Measurements from ENCODE around the gene RAB37. TPM values are rescaled to one million over a fixed set of nuclear protein-coding genes. Genes with fewer than 3 reads are reported as not detected.

Gene RAB37
- total RNA-seq, 2 donors from 2014 or later: 0.66 to 0.78 TPM

DNA sequence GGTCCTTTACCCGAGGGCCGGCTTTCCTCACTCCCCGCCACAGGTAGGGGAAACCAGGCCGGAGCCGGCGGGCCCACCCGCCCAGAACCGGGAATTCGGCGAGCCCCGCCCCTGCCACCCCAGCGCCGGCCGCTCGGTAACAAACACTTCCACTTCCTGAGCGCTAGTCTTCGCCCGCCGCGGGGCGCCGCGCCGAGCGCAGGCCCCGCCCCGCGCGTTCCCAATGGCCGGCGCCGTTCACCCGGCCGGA lies 11.1 kb downstream of the RAB37 start:
- H3K27me3 ChIP-seq: no peaks in the 10 kb centered on the region
- no peak for TF ChIP-seq POLR2A (IDR thresholded peaks at IDR 0.05)
- TF ChIP-seq, protein P1, sequence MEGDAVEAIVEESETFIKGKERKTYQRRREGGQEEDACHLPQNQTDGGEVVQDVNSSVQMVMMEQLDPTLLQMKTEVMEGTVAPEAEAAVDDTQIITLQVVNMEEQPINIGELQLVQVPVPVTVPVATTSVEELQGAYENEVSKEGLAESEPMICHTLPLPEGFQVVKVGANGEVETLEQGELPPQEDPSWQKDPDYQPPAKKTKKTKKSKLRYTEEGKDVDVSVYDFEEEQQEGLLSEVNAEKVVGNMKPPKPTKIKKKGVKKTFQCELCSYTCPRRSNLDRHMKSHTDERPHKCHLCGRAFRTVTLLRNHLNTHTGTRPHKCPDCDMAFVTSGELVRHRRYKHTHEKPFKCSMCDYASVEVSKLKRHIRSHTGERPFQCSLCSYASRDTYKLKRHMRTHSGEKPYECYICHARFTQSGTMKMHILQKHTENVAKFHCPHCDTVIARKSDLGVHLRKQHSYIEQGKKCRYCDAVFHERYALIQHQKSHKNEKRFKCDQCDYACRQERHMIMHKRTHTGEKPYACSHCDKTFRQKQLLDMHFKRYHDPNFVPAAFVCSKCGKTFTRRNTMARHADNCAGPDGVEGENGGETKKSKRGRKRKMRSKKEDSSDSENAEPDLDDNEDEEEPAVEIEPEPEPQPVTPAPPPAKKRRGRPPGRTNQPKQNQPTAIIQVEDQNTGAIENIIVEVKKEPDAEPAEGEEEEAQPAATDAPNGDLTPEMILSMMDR (IDR thresholded peaks at IDR 0.05): peak in 4 of 7 experiments; percentile 22 to 54 (median 40)
- H3K27ac ChIP-seq: peak overlapping the region; percentile 30 to 96 (median 96)
- peak overlapping the region in 1 of 2 donors; percentile 55 for H3K4me3 ChIP-seq
- no peaks in the 10 kb centered on the region for H3K9me3 ChIP-seq
- H3K36me3 ChIP-seq (replicated peaks in 1 of 2; ENCODE audit: insufficient read depth in 1 of 2, low read depth in 2 of 2): no peaks in the 10 kb centered on the region
- ATAC-seq: no peak
- intact Hi-C loops (cut with DNase I): no loop called here
- peaks cover 53% of the 10 kb centered on the region for H3K4me1 ChIP-seq
- DNase-seq: no peak
- WGBS, 2 donors: 0% methylated on average over 15 of the region's 34 CpGs; no CpG with 5 or more reads in 1 of the 2 donors

GRCh38 chr17:74748529-74749278 lies 11.6 kb downstream of the RAB37 start, which contains the start of gene NHERF1:
Gene NHERF1 (plus strand): TSS chr17:74748628. CDS start chr17:74748847, 219 bp downstream.
- Histone ChIP-seq H3K4me3 (peak within 1 kb of the TSS; percentile 89 to 99), H3K4me1 (peaks cover 58% of the 10 kb centered on the region), H3K9me3 (no peaks in the 10 kb centered on the region), H3K36me3 (replicated peaks in 1 of 2; ENCODE audit: insufficient read depth in 1 of 2, low read depth in 2 of 2) (no peaks in the 10 kb centered on the region), H3K27me3 (no peaks in the 10 kb centered on the region), H3K27ac (peak within 1 kb of the TSS; percentile 95 to 97 (median 96))
- intact Hi-C loops (cut with DNase I): no loop called here
- ATAC-seq (peak; percentile 79), DNase-seq (peak; percentile 95 to 97 (median 96))
- WGBS, 2 donors: 0% methylated on average over 66 of the region's 90 CpGs; no CpG with 5 or more reads in 1 of the 2 donors
- TF ChIP-seq, protein P1 (IDR thresholded peaks at IDR 0.05): peak in 5 of 7 experiments; percentile 12 to 37 (median 33)
- peak; percentile 99 to 100 (median 99) for TF ChIP-seq POLR2A (IDR thresholded peaks at IDR 0.05)

DNA sequence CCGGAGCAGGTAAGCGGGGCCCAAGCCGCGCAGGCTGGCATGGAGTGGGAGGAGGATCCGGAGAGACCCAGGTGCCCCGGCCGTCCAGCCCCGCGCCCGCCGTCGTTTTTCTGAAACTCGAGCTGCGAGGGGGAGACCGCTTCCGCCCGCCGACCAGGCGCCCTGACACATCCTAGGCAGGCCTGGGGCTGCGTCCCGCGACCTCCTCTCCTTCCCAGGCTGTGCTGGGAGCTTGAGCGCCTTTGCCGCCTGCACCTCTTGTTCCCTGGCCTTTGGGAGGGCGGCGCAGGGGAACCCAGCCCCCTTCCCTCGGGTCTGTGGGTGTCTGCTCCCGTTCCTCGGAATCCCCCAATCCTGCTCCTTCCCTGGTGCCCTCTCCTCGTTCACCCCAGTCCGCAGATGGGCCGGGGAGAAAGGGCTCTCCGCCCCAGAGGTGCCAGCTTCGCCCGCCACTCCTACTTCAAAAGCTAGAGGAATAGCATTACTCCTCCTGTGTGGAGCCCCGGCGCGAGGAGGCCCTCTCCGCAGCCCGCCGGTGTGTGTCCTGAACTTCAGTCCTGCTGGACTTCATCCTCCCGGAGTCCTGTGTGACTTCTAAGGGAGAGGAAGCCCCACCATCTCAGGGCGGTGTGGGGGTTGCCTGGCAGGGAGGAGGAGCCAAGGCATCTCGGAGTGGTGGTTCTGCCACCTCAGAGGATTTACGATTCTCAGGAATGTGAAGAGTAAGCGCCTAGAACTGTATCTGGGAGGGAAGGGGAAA lies 12.4 kb downstream of the RAB37 start:
- ATAC-seq (no peak), DNase-seq (peak in 3 of 4 donors; percentile 45 to 53 (median 52))
- TF ChIP-seq, protein P1 (IDR thresholded peaks at IDR 0.05): no peak
- TF ChIP-seq POLR2A (IDR thresholded peaks at IDR 0.05): no peak
- Histone ChIP-seq H3K27ac (peak overlapping the region; percentile 95 to 97 (median 96)), H3K9me3 (no peaks in the 10 kb centered on the region), H3K27me3 (no peaks in the 10 kb centered on the region), H3K4me1 (peaks cover 64% of the 10 kb centered on the region), H3K36me3 (replicated peaks in 1 of 2; ENCODE audit: insufficient read depth in 1 of 2, low read depth in 2 of 2) (no peaks in the 10 kb centered on the region), H3K4me3 (peak overlapping the region; percentile 89 to 99)
- 0 to 8% methylated on average over 6 to 40 of the region's 46 CpGs for WGBS, 2 donors
- intact Hi-C loops (cut with DNase I): no loop called here

DNA sequence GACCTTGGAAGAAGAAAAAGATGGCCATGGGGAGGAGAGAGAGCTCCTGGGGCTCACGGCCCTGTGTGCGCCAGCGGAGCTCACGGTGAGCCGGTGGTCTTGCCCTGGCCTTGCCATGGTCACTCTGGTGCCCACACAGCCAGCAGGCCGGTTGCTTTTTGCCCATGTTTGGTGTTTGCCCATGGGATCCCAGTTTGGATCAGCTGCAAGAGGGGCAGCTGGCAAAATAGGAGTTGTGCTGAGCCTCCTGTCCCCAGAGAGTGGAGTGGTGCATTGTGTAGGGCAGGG lies 12.9 kb downstream of the RAB37 start:
- WGBS, 2 donors: 3 to 6% methylated on average over 6 of the region's 6 CpGs
- DNase-seq (no peak), ATAC-seq (no peak)
- Histone ChIP-seq H3K4me1 (peaks cover 65% of the 10 kb centered on the region), H3K27me3 (no peaks in the 10 kb centered on the region), H3K27ac (peak overlapping the region; percentile 95 to 97 (median 96)), H3K36me3 (replicated peaks in 1 of 2; ENCODE audit: insufficient read depth in 1 of 2, low read depth in 2 of 2) (no peaks in the 10 kb centered on the region), H3K9me3 (no peaks in the 10 kb centered on the region), H3K4me3 (peak overlapping the region in 1 of 2 donors; percentile 99)
- intact Hi-C loops (cut with DNase I): no loop called here
- TF ChIP-seq, protein P1 (IDR thresholded peaks at IDR 0.05): no peak
- TF ChIP-seq POLR2A (IDR thresholded peaks at IDR 0.05): peak in 1 of 3 donors; percentile 6

All from body of pancreas (tissue), 4 donors.